ENCODE measurements around the gene CDC25B.
"Not testable (repeated sequence)": the region's sequence is repeated elsewhere in the genome, so short reads cannot be mapped to it uniquely, and the experiment has no call there.

CDC25B gene

DNA sequence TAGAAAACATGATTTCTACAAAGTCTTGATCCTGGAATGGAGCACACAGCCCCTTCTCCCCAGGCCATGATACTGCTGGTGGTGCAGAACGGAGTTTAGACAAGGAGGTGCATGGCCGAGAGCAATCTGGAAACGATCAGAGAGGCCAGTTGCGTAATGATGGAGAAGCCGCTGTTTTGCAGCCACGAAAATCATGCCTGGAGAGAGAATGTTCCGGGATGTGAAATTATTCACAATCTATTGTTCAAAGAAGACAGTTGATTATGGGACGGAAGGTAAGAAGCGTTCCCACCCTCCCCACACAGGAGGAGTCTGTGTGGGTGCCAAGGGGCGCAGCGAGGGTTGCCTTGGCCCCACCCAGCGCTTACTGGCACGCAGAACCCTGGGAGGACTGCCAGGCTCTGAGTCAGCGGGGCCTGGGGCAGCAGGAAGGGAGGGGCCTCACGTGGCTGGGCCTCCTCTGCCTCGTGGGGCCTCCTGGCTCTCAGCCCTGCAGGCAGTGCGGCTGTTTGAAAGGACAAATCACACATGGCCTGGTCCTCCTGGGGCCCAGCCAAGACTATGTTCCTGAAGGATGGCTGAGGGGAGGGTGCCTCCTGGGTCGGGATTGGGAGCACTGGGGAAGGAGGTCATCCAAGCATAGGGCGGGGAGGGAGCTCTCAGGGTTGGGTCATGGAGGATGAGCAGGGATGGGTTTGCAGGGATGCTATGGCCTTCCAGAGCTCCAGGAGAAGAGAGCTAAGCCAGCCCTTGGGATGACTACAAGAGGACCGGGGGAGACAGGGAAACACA, 15.6 kb downstream of the CDC25B start:
- DNase-seq, result peak; percentile 92

DNA sequence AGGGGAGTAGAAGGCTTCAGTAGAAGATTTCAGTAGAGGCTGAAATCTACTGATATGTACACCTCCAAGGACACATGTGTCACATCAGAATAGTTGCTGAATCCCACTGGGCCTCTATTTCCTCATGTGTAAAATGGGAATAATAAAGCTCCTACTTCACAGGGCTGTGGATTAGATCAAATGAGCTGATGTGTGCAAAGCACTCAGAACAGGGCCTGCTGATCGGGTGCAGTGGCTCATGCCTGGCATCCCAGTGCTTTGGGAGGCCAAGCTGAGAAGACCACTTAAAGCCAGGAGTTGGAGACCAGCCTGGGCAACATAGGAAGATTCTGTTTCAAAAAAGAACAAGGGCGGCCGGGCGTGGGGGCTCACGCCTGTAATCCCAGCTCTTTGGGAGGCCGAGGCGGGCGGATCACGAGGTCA, 16.2 kb downstream of the CDC25B start:
- no peak for DNase-seq

DNA sequence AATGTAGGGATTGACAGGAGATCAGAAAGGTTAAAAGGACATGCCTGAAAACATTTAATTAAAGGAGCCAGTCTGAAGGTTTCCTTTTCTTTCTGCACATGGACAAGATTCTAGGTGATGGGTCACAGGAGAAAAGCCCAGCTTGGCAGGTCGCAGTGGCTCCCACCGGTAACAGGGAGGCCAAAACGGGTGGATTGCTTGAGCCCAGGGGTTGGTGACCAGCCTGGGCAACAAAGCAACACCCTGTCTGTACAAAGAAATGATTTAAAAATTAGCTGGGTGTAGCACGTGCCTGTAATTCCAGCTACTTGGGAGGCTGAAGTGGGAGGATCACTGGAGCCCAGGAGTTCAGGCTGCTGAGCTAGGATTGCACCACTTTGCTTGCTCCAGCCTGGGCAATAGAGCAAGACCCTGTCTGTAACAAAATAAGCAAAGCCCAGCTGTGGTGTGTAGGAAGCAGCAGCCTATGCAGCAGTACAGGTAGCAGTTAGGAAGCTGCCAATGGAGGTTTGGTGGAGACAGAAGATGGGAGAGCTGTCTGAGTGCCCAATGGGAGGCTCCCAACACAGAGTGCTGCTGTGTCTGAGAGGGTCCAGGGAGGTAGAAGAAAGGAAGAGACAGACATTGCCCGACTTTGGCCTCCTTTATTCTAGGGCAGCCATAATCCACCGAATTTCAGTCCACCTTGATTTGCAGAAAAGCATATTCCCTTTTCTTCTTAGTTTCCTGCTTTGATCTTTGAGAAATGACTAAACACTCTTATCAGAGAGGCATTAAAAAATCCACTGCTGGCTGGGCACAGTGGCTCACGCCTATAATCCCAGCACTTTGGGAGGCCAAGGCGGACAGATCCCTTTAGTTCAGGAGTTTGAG, 17.1 kb downstream of the CDC25B start:
- DNase-seq, result no peak

DNA sequence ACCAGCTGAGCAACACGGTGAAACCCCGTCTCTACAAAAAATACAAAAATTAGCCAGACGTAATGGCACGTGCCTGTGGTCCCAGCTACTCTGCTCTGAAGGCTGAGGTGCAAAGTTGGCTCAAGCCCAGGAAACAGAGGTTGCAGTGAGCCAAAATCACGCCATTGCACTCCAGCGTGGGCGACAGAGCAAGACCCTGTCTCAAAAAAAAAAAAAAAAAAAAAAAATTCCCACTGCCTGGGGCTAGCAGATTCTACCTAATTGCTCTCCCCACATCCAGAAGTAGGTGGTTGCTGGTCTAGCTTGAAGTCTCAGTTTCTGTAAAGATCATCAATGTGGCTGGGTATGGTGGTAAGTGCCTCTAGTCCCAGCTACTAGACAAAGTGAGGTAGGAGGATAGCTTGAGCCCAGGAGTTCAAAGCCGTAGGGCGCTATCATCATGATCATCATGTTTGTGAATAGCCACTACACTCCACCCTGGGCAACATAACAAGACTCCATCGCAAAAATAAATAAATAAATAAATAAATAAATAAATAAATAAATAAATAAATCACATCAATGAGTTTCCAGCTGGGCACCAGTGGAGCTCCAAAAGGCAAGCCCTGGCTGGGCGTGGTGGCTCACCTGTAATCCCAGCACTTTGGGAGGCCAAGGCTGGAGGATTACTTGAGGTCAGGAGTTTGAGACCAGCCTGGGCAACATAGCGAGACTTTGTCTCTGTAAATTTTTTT, 17.9 kb downstream of the CDC25B start:
- DNase-seq, result no peak

DNA sequence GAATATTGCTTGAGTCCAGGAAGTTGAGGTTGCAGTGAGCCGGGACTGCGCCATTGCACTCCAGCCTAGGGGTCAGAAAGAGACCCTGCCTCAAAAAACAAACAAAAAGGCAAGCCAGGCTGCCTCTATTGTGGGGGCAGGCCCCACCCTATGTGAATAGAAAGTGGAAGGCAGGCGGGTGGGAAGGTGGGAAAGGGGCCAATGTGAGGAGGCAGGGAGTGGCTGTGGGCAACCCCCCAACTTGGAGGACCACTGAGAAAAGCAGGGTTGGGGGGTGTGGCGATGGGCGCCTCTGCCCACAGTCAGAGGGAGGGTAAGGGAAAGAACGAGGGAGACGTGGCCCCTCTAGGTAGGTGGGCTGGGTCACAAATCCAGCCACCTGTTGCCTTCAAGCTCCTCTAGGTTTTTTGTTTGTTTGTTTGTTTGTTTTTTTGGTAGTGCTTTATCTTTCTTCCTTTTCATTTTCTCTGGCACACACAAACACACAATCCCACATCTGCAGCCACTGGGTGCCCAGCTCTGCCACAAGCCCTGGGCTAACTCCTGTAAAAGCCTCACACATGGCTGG, 18.9 kb downstream of the CDC25B start:
- DNase-seq, result no peak

DNA sequence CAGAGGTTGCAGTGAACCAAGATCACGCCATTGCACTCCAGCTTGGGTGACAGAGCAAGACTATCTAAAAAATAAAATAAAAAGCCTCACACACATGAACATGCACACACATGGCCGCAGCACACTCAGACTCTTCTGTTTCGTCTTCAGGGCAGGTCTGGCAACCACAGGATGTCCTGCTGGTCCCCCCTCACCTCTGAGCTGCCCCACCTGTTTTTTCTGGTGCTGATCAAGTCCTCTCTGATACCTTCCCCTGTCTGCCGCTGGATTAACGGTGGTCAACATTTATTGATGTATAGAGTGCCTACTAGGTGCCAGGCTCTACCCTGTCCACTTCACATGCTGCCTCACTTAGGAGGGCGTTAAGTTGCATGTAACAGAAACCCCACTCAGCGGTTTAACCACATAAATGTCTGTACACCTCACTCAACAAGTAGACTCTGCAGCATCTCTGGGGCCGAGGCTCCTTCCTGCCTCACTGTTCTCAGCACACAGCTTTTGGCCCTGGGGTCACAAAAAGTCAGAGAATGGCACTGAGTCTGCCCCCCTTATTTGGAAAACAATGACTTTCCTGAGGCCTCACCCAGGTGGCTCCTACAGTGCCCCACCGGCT, 19.7 kb downstream of the CDC25B start:
- DNase-seq, result no peak

DNA sequence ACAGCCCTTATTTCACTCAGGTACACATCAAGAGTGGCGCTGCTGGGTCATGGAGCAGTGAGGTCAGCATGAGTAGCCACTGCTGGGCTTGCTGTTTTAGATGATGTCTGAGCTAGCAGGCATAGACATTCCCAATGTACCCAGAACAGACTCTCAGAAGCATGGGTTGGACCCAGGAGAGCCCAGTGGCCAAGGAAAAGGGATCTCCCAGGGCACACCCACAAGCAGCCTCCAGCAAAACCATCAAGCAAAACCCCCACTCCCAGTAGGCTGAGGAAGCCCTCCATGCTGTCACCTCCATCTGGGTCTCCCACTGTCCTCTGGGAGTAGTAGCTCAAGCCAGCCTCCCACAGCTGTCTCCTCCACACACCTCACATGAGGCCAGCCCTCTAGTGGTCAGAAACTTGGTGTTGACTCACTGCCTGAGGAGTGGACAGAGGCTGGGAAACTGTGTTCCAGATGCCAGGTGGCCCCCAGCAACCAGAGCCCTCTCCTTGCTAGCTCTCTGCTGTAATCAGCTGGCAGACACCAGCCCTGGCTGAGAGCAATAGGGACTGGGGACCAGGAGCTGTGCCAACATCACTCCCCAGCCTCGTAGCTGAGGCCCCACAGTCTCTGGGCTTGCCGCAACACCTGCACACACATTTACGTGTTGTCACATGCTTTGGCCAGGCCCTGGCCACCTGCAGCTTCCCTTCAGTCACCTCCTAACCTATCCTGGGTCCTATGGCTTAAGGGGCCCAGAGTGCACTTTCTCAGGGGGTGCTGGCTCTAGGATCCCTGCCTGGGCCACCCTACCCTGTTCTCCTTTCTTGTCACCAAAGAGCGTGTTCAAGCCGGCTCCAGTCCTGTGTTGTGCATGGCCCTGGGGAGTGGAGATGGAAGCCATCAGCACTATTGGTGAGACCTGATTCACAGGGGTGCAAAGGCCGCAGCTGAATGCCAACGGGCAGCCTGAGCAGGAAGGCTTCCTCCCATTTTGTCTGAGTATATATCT, 22.3 kb downstream of the CDC25B start:
- DNase-seq, result peak; percentile 80

DNA sequence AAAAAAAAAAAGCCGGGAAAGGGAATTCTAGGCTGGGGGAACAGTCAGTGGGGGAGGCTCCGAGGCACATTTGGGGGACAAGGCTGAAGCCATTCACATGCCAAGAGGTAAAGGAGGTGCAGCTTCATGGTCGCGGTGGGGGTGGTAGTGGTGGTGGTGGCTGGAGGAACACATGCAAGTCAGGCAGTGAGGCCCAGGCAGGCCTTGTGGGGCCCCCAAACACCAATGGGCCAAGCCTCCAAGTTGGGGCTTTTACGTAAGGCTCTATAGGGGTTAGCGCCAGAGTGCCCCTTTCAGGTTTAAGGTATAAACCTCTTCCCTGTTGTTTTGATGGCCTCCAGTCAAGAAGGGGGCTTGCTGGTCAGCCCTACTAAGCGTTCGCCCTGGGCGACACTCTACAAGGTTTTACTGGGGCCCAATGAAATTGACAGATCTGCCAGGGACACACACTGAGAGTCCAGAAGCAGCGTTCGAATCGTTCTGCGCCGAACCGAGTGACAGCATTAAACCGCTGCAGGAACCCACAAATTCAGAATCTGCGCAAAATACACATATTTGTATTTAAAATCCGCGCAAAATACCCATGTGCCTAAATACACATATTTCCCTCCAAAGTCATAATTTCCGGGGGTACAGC, 23.4 kb downstream of the CDC25B start:
- no peak for DNase-seq

DNA sequence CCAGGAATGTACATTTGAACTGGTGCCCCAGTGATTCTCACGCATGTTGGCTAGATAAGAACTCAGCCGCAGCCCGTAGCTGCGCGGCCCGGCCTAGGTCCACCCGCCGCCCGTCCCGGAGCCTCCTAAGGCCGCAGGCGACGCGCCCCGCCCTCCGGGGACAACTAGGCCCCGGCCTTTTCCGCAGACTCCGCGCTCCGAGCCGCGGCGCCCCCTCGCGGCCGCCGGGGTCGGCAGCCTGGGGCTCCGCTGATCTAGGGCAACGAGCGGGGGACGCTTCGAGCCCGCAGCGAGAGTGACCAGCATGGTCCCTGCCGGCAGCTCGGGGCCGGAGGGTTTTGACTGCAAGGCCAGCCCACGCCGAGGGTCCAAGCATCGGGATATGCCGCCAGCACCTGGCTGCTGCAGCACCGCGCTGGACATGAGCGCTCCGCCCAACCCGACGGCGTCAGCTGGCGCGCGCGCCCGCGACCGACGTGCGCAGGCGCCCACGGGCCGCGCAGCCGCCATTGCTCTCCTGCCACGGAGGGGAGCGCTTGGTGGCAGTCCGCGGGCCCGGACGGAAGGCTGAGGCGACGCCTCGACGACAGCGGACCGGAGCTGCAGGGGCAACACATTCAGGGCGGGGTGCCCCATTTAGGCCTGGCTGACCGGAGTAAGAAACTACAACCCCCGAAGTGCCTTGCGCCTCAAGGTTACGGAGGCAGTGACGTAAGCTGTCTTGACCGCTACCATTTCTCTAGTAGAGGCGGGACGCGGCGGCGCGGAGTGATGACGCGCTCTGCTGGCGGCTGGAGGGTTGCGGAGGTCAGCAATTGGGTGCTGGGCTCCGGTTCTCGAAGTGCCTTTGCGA, 24.2 kb downstream of the CDC25B start, which contains the start of gene AP5S1:
AP5S1 (plus strand) TSS at position 500 of the 853 bp plus-strand sequence. CDS start 1,571 bp downstream, outside the sequence.
- DNase-seq, result peak; percentile 94

DNA sequence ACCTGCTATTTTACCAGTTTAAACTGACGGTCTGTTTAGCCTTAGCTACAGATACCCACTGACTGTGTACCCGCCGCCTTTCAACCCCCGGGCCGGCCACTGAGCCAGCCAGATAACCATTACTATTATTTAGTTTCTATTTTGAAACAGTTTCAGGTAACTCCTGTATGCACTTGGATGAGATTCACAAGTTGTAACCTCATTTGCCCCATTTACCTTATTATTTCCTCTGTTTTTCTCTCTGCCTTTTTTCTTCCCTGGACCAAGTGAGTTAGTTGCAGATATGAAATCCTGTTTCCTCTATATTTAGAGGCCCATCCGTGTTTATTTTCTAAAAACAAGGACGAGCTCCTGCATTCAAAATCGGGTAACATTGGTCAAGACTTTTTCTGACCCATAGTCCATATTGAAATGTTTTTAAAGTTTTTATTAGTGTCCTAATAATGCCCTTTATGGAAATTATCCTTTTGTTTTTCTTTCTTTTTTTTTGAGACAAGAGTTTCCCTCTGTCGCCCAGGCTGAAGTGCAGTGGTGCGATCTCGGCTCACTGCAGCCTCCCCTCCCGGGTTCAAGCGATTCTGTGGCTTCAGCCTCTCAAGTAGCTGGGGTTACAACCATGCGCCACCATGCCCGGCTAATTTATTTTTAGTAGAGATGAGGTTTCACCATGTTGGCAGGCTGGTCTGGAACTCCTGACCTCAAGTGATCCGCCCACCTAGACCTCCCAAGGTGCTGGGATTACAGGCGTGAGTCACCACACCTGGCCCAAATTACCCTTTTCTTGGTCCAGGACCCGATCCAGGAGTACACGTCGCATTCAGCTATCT, 25.0 kb downstream of the CDC25B start:
- DNase-seq, result no peak

DNA sequence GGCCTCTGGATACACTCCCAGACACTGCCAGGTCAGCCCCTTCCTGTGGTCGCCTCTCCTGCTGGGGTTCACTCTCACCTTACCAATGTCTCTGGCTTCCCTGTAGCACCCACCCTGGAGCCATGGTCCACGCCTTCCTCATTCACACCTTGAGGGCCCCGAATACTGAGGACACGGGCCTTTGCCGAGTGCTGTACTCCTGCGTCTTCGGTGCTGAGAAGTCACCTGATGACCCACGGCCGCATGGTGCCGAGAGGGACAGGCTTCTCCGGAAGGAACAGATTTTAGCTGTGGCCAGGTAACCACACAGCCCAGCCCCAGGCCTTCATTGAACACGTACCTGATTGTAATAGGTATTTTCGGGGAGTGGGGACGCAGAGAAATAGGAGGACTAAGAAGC, 25.9 kb downstream of the CDC25B start:
- no peak for DNase-seq

DNA sequence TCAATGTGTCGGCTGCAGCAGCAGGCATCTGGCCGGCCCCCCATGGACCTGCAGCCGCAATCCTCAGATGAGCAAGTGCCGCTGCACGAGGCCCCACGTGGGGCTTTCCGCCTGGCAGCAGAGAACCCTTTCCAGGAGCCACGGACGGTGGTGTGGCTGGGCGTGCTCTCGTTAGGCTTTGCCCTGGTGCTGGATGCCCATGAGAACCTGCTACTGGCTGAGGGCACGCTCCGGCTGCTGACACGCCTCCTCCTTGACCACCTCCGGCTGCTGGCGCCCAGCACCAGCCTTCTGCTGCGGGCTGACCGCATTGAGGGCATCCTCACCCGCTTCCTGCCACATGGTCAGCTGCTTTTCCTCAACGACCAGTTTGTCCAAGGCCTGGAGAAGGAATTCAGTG, 27.8 kb downstream of the CDC25B start:
- DNase-seq, result no peak

DNA sequence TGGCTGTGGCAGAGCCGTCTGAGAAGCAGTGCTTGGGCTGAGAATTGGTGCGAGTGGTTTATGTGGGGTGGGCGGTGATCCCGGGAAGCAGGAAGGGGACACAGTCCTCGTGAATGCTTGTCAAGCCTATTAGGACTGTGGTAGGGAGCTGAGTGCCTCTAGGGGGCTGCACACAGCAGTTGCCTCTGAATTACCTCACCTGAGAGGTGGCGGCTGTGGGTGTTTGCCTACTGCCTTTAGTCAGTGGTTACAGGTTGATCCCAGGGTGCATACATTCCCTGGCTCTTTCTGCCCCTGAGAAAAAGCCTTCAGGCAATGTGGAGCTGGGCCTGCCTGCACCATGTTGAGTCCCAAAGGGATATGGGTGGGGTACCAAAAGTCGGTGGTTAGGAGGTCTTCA, 29.4 kb downstream of the CDC25B start:
- DNase-seq, result no peak

DNA sequence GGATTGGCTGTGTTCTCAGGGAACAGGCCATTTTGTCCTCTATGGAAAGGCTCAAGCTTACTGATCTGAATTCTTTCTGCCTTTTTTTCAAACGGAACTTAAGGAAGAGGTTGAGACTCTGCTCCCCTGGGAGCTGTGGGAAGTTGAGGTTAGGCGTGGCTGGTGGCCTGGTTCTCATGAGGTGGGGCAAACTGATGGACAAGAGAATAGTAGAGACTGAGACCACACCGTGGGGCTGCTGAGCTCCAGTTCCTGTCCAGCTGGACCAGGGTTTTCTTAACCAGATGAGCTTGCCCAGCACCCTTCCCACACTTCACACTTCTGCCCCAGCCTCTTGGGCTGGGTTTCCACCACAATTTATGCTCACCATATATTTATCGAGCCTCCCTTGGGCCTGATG, 30.3 kb downstream of the CDC25B start:
- no peak for DNase-seq

DNA sequence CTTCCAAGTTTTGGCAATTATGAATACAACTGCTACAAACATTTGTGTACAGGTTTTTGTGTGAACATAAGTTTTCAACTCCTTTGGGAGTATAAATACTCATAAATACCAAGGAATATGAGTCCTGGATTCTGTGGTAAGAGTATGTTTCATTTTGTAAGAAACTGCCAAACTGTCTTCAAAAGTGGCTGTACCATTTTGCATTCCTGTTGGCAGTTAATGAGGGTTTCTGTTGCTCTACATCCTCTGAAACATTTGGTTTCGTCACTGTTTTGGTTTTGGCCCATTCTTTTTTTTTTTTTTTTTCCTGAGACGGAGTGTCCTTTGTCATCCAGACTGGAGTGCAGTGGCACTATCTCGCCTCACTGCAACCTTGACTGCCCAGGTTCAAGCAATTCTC, 32.7 kb downstream of the CDC25B start:
- DNase-seq, result no peak

DNA sequence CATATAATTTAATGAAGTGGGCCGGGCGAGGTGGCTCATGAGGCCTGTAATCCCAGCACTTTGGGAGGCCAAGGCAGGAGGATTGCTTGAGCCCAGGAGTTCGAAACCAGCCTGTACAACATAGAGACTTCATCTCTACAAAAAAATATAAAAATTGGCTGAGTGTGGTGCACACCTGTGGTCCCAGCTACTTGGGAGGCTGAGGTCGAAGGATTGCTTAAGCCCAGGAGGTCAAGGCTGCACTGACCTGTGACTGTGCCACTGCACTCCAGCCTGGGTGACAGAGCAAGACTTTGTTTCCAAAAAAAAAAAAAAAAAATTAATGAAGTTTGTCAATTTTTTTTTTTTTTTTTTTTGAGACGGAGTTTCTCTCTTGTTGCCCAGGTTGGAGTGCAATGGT, 33.8 kb downstream of the CDC25B start:
- not testable (repeated sequence) for DNase-seq

DNA sequence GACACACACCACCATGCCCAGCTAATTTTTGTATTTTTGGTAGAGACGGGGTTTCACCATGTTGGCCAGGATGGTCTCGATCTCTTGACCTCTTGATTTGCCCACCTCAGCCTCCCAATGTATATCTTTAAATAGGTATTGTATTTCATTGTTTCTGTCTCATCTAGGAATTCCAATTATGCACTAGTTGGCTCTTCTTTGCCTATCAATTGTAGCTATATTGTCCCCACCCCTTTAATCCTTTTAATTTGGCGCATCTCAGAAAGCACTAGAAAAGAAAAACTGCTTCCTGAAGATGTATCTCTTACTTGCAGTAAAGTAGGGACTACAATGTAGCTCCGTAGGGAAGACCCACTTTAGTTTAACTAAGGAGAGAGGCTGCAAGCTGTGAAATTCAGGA, 40.0 kb downstream of the CDC25B start:
- no peak for DNase-seq

DNA sequence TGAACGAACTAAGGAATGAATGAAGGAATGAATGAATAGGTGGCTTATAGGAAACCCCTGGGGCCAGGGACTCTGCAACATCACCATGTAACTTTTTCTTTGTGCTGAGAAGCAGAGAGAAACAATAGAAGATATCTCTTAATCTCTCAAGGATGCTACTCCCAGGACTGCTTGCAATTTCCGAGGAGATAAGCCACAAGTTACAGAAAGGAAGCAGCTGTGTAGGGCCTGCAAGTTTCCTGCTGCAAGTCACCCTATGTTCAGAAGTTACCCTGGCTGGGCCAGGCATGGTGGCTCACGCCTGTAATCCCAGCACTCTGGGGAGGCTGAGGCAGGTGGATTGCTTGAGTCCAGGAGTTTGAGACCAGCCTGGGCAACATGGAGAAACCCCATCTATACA, 43.2 kb downstream of the CDC25B start:
- DNase-seq, result no peak

DNA sequence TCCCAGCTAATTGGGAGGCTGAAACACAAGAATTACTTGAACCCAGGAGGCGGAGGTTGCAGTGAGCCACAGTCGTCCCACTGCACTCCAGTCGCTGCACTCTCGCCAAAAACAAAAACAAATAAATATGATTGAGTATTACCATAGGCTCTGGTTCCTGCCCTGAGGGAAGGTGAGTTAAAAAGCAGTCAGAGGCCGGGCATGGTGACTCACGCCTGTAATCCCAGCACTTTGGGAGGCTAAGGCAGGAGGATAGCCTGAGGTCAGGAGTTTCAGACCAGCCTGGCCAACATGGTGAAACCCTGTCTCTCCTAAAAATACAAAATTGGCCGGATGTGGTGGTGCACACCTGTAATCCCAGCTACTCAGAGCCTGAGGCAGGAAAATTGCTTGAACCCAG, 44.1 kb downstream of the CDC25B start:
- not testable (repeated sequence) for DNase-seq

Data from NCI-H774 (cell line).